ENCODE results near the gene DNAJA3. TPM values are rescaled to one million over a fixed set of nuclear protein-coding genes. Genes with fewer than 3 reads are reported as not detected.

The DNAJA3 gene
- total and polyA plus RNA-seq, 2 experiments from 2014 or later, result 47.2 to 51.0 TPM

DNA sequence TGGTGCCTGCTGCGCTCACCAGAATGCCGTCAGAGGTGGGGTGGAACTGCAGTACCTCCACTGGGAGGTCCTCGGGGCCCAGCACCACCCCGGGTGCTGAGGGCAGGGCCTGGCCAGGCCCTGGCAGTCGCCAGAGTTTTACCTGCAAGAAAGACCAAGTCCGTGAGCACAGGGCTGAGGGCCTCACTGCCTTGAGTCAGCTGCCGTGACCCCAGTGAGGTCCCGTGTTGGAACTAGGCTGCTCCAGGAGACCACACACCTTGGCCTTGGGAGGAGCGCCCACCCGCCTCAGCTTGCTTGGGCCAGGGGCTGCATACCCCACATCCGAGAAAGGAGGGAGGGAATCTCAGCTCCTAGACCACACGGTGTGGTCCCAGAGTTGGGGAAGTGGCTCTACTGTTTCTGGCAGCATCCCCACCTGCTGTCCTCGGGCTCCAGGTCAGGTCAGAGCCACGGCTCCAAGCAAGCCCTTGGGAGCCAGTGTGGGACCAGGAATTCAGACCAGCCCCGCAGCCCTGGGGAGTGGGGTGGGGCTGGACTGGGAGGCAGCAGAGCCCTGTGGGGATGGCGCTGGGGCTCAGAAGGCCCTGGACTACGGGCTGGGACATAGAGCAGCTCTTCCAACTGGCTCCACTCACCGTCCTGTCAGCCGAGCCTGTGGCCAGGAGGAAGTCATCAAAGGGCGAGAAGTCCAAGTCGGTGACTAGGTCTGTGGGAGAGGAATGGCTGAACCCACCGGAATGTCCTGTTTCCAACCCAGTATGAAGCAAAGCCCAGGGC is 17.9 kb upstream of the DNAJA3 start:
- Histone ChIP-seq H3K27ac (no peak overlapping the region), H3K9me2 (ENCODE audit: insufficient read depth) (no peaks in the 10 kb centered on the region), H3K4me2 (ENCODE audit: unreplicated experiment) (no peak overlapping the region), H4K20me1 (ENCODE audit: insufficient read depth) (no peaks in the 10 kb centered on the region), H3K9ac (no peak overlapping the region), H3K9me3 (ENCODE audit: low read depth) (no peaks in the 10 kb centered on the region), H3K4me1 (ENCODE audit: insufficient read depth) (no peaks in the 10 kb centered on the region), H3K79me2 (ENCODE audit: insufficient read depth) (peaks cover 20% of the 10 kb centered on the region), H3K27me3 (replicated peaks; ENCODE audit: insufficient read depth) (no peaks in the 10 kb centered on the region), H2AFZ (no peak overlapping the region), H3K4me3 (no peak overlapping the region), H3K36me3 (ENCODE audit: low read depth) (no peaks in the 10 kb centered on the region; the same call in 1 of the 2 replicates), H3F3A (ENCODE audit: insufficient read depth) (no peaks in the 10 kb centered on the region)
- 84 to 89% methylated on average over 21 of the region's 22 CpGs for WGBS, 2 experiments (ENCODE audit: low coverage in 1 of 2, low lambda C conversion rate in 2 of 2, missing lambda C conversion rate in 2 of 2)
- in situ Hi-C loops (cut with MboI), result loop anchor here (10.0 kb wide), 1 partner anchor 53 kb away; the partner anchor contains the start of gene PAM16
- TF ChIP-seq EZH2 (IDR thresholded peaks at IDR 0.05; ENCODE audit: insufficient read depth, poor library complexity, severe bottlenecking) (no peak), EZH2phosphoT487 (IDR thresholded peaks at IDR 0.05; ENCODE audit: insufficient read depth, low read depth) (no peak)
- DNase-seq, result peak; percentile 33

DNA sequence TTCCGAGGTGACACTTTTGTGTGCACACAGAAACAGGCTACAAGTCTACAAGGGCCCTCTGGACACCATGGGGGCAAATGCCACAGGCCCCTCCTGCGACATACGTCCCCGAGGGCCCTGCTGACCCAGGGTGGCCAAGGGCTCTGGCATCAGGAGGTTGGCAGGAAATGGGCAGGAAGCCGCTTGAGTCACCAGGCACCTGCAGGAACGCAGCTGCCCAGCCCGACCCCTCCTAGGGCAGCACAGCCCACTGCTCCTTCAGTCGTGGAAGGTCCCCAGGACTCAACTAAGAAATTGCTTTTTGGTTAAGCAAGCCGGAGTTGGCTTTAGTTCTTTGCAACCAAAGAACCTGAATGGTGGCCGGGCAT is 17.4 kb upstream of the DNAJA3 start:
- Histone ChIP-seq H3K9me2 (ENCODE audit: insufficient read depth) (no peaks in the 10 kb centered on the region), H3K36me3 (ENCODE audit: low read depth) (no peaks in the 10 kb centered on the region; the same call in 1 of the 2 replicates), H2AFZ (no peak overlapping the region), H3K27ac (no peak overlapping the region), H3K4me3 (no peak overlapping the region), H3K9ac (no peak overlapping the region), H3K27me3 (replicated peaks; ENCODE audit: insufficient read depth) (no peaks in the 10 kb centered on the region), H3K4me2 (ENCODE audit: unreplicated experiment) (no peak overlapping the region), H3K4me1 (ENCODE audit: insufficient read depth) (no peaks in the 10 kb centered on the region), H3K9me3 (ENCODE audit: low read depth) (no peaks in the 10 kb centered on the region), H4K20me1 (ENCODE audit: insufficient read depth) (no peaks in the 10 kb centered on the region), H3K79me2 (ENCODE audit: insufficient read depth) (peaks cover 25% of the 10 kb centered on the region), H3F3A (ENCODE audit: insufficient read depth) (no peaks in the 10 kb centered on the region)
- in situ Hi-C loops (cut with MboI), result loop anchor here (10.0 kb wide), 1 partner anchor 54 kb away; the partner anchor contains the start of gene PAM16
- 93 to 95% methylated on average over 10 of the region's 10 CpGs for WGBS, 2 experiments (ENCODE audit: low coverage in 1 of 2, low lambda C conversion rate in 2 of 2, missing lambda C conversion rate in 2 of 2)
- no peak for DNase-seq
- TF ChIP-seq EZH2 (IDR thresholded peaks at IDR 0.05; ENCODE audit: insufficient read depth, poor library complexity, severe bottlenecking) (no peak), EZH2phosphoT487 (IDR thresholded peaks at IDR 0.05; ENCODE audit: insufficient read depth, low read depth) (no peak)

DNA sequence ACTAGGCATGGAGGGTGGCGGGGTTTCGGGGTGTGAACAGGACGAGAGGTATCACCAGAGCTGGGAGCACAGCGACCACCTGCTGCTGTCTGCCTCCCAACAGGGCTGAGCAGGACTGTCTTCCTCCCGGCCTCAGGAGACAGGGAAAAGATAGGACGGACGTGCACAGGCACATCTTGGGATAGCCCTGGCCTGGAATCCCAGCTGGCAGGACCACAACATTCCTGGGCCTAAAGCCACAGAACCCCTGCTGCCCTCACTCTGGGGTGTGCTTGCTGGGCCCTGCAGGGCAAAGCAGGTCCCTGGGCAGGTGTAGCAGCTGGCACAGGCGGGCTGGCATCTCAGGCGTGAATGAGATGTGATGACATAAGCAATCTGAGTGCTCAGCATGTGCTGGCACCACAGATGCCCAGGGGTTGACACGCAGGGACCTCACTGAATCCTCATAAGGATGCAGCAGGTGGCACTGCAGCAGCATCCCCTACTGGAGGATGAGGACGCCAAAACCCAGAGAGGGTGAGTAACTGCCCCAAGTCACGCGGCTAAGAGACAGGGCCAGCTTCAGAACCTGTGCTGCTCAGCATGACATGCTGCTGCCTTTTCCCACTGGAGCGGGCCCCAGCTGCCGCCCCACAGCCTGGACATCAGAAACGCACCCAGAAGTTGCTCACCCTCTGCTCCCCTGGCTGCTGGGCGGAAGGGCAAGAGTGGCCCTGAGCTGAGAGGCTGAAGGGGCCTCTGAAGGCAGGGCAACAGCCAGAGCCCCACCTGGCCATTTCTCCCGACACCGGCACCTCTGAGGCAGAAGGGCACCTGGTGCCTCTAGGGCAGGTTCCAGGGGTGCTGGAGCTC is 16.4 kb upstream of the DNAJA3 start:
- in situ Hi-C loops (cut with MboI), result loop anchor here (10.0 kb wide), 1 partner anchor 55 kb away; the partner anchor contains the start of gene PAM16
- H2AFZ ChIP-seq, result no peak overlapping the region
- H3F3A ChIP-seq (ENCODE audit: insufficient read depth), result no peaks in the 10 kb centered on the region
- no peaks in the 10 kb centered on the region; the same call in 1 of the 2 replicates for H3K36me3 ChIP-seq (ENCODE audit: low read depth)
- no peak overlapping the region for H3K4me3 ChIP-seq
- H3K79me2 ChIP-seq (ENCODE audit: insufficient read depth), result peaks cover 35% of the 10 kb centered on the region
- no peaks in the 10 kb centered on the region for H3K27me3 ChIP-seq (replicated peaks; ENCODE audit: insufficient read depth)
- WGBS, 2 experiments (ENCODE audit: low coverage in 1 of 2, low lambda C conversion rate in 2 of 2, missing lambda C conversion rate in 2 of 2), result 86% methylated on average over 16 to 19 of the region's 19 CpGs
- no peak for TF ChIP-seq EZH2phosphoT487 (IDR thresholded peaks at IDR 0.05; ENCODE audit: insufficient read depth, low read depth)
- no peak for TF ChIP-seq EZH2 (IDR thresholded peaks at IDR 0.05; ENCODE audit: insufficient read depth, poor library complexity, severe bottlenecking)
- H3K4me1 ChIP-seq (ENCODE audit: insufficient read depth), result no peaks in the 10 kb centered on the region
- no peak overlapping the region for H3K27ac ChIP-seq
- no peak overlapping the region for H3K9ac ChIP-seq
- no peaks in the 10 kb centered on the region for H3K9me3 ChIP-seq (ENCODE audit: low read depth)
- no peak overlapping the region for H3K4me2 ChIP-seq (ENCODE audit: unreplicated experiment)
- no peaks in the 10 kb centered on the region for H4K20me1 ChIP-seq (ENCODE audit: insufficient read depth)
- DNase-seq, result peak; percentile 35
- H3K9me2 ChIP-seq (ENCODE audit: insufficient read depth), result no peaks in the 10 kb centered on the region

DNA sequence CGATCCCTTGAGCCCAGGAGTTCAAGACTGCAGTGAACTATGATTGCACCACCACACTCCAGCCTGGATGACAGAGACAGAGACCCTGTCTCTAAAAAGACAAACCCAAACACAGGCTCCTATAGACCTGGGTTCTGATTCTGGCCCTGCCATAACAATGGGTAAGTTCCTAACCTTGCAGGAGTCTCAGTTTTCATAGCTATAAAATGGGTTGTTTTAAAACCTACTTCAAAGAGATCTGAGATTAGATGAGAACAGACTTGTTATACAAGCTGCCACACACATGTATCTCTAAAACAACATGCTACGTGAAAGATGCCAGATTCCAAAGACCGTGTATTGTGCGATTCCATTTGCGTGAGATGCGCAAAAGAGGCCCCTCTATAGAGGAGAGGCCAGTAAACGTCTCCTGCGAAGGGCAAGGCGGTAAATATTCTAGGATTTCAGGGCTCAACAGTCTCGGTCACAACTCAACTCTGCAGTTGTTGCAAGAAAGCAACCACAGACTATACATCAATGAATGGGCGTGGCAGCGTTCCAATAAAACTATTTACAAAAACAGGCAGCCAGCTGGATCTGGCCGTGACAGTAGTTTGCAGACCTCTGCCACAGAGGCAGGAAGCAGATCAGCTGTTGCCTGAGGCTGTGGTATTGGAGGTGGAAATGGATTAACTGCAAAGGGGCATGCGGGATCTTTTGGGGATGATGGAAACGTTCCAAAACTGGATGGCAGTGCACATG is 15.2 kb upstream of the DNAJA3 start:
- Histone ChIP-seq H2AFZ (no peak overlapping the region), H3K9ac (no peak overlapping the region), H3K27ac (no peak overlapping the region), H3K36me3 (ENCODE audit: low read depth) (no peaks in the 10 kb centered on the region; the same call in 1 of the 2 replicates), H3K4me3 (no peak overlapping the region), H3F3A (ENCODE audit: insufficient read depth) (peaks cover 11% of the 10 kb centered on the region; the same call in 1 of the 2 replicates), H3K4me1 (ENCODE audit: insufficient read depth) (0 out of 2 replicates have a peak, but pooled peaks cover 6% of the 10 kb centered on the region), H3K4me2 (ENCODE audit: unreplicated experiment) (no peak overlapping the region), H3K9me3 (ENCODE audit: low read depth) (no peaks in the 10 kb centered on the region), H3K27me3 (replicated peaks; ENCODE audit: insufficient read depth) (no peaks in the 10 kb centered on the region), H4K20me1 (ENCODE audit: insufficient read depth) (no peaks in the 10 kb centered on the region), H3K79me2 (ENCODE audit: insufficient read depth) (peaks cover 47% of the 10 kb centered on the region), H3K9me2 (ENCODE audit: insufficient read depth) (no peaks in the 10 kb centered on the region)
- peak; percentile 23 for DNase-seq
- TF ChIP-seq EZH2phosphoT487 (IDR thresholded peaks at IDR 0.05; ENCODE audit: insufficient read depth, low read depth), result no peak
- TF ChIP-seq EZH2 (IDR thresholded peaks at IDR 0.05; ENCODE audit: insufficient read depth, poor library complexity, severe bottlenecking), result no peak
- in situ Hi-C loops (cut with MboI), result no loop called here
- WGBS, 2 experiments (ENCODE audit: low coverage in 1 of 2, low lambda C conversion rate in 2 of 2, missing lambda C conversion rate in 2 of 2), result 82 to 84% methylated on average over 15 of the region's 15 CpGs
